Adrenal gland (tissue), 5 donors: ENCODE results near the gene ELOA.
"Not testable (repeated sequence)": the region's sequence is repeated elsewhere in the genome, so short reads cannot be mapped to it uniquely, and the experiment has no call there.

Source experiments
- CTCF ChIP-seq, 6 experiments: fragments of 450-650 bp in 4 of 6; fragments of 200-600 bp in 2 of 6; sonication (generic) in 1 of 6; IDR thresholded peaks; 1 replicate in 5 of 6; 2 replicates in 1 of 6; pipeline versions ENCODE4 v1.5.1 to v1.8.0; 2016 to 2021; ENCODE audit warnings: antibody characterized with exemption in 6 of 6, mild to moderate bottlenecking in 2 of 6, moderate library complexity in 1 of 6
- POLR2A ChIP-seq, 2 donors: fragments of 450-650 bp; IDR thresholded peaks; one replicate each; pipeline ENCODE4 v1.6.1; 2017; ENCODE audit warnings: antibody characterized with exemption in 2 of 2, mild to moderate bottlenecking in 2 of 2, moderate library complexity in 1 of 2
- donor health status: DM: no; HTN: no; CAD: no.

- TF ChIP-seq POLR2A, CTCF (IDR thresholded peaks at IDR 0.05): not testable (repeated sequence)
Observed at GRCh38 chr1:23794732-23795182, 51.5 kb downstream of the ELOA start.
